ENCODE results near the gene RFNG. TPM values are rescaled to one million over a fixed set of nuclear protein-coding genes. Genes with fewer than 3 reads are reported as not detected.
A peak's percentile ranks its signal among the peaks of the same experiment; 100 is the strongest.

Gene RFNG
- total and polyA plus RNA-seq, 2 of the 13 experiments (the other 11 are each of a cell fraction or from before 2014, with no cell fraction given) = 61.4 to 64.0 TPM

- TF ChIP-seq ASH2L (IDR thresholded peaks at IDR 0.05; ENCODE audit: insufficient read length, low read depth, low read length) (no peak), EED (CRISPR knock-in tag; IDR thresholded peaks at IDR 0.05) (peak; percentile 92), ZXDC (CRISPR knock-in tag; IDR thresholded peaks at IDR 0.05) (peak; percentile 93), NR2F2 (IDR thresholded peaks at IDR 0.05; ENCODE audit: borderline replicate concordance, low read depth) (no peak), ZNF562 (CRISPR knock-in tag; IDR thresholded peaks at IDR 0.05; ENCODE audit: borderline replicate concordance) (no peak), NFRKB (IDR thresholded peaks at IDR 0.05) (no peak), HMGA1 (CRISPR knock-in tag; conservative IDR thresholded peaks at IDR 0.05) (no peak), TFAP4 (IDR thresholded peaks at IDR 0.05; ENCODE audit: borderline replicate concordance, low read depth) (0 out of 2 replicates have a peak, but pooled peaks have one; percentile 45), HNRNPL (IDR thresholded peaks at IDR 0.05; ENCODE audit: low read depth, low read length) (peak; percentile 94), POLR2AphosphoS2 (IDR thresholded peaks at IDR 0.05; ENCODE audit: low read depth, low read length) (no peak; the same call in 1 of the 2 replicates), PTBP1 (IDR thresholded peaks at IDR 0.05; ENCODE audit: low read depth, low read length, poor library complexity, severe bottlenecking) (no peak), TCF12 (IDR thresholded peaks at IDR 0.05) (no peak), TCF12 (CRISPR knock-in tag; IDR thresholded peaks at IDR 0.05) (no peak), ZHX2 (IDR thresholded peaks at IDR 0.05; ENCODE audit: low read depth) (no peak), ZHX2 (CRISPR knock-in tag; IDR thresholded peaks at IDR 0.05; ENCODE audit: borderline replicate concordance) (no peak), ZNF878 (CRISPR knock-in tag; IDR thresholded peaks at IDR 0.05) (no peak), ZBTB8A (CRISPR knock-in tag; IDR thresholded peaks at IDR 0.05; ENCODE audit: borderline replicate concordance, low read depth) (no peak; the same call in 1 of the 2 replicates), CBX1 (IDR thresholded peaks at IDR 0.05; ENCODE audit: low read depth) (no peak), ZNF460 (CRISPR knock-in tag; IDR thresholded peaks at IDR 0.05; ENCODE audit: borderline replicate concordance) (no peak; the same call in 1 of the 2 replicates), MXD3 (CRISPR knock-in tag; IDR thresholded peaks at IDR 0.05) (no peak), ZNF816 (CRISPR knock-in tag; IDR thresholded peaks at IDR 0.05; ENCODE audit: borderline replicate concordance) (no peak)
Observed at GRCh38 chr17:82021107-82021899, 30.3 kb downstream of the RFNG start (continued).
